ENCODE data around the gene FLT3.
"Not testable (repeated sequence)": the region's sequence is repeated elsewhere in the genome, so short reads cannot be mapped to it uniquely, and the experiment has no call there.

FLT3 gene

GRCh38 chr13:28100150-28101121 is at the start of gene FLT3:
Gene FLT3, minus strand, starts transcription at chr13:28100576. Its CDS starts 66 bp downstream, at chr13:28100510.
- in situ Hi-C loops (cut with HindIII; ENCODE audit: low sequenced_read_pairs), result no loop called here

DNA sequence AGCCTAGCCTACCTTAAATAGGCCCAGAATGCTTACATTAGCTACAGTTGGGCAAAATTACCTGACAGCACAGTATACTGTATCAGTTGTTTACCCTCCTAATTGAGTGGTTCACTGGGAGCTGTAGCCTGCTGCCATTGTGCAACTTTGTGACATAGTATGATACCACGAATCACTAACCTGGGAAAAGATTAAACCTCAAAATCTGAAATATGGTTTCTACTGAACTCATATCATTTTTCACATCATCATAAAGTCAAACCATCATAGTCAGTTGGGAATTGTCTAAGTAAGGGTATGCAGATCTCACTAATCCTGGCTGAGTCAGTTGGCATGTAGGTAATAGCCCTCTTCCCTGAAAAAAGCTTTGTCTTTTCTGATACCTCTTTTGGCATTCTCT is 47.1 kb upstream of the FLT3 start:
- in situ Hi-C loops (cut with HindIII; ENCODE audit: low sequenced_read_pairs), result no loop called here

- in situ Hi-C loops (cut with HindIII; ENCODE audit: low sequenced_read_pairs), result no loop called here
Measured at GRCh38 chr13:28145049-28145448, 44.7 kb upstream of the FLT3 start.

DNA sequence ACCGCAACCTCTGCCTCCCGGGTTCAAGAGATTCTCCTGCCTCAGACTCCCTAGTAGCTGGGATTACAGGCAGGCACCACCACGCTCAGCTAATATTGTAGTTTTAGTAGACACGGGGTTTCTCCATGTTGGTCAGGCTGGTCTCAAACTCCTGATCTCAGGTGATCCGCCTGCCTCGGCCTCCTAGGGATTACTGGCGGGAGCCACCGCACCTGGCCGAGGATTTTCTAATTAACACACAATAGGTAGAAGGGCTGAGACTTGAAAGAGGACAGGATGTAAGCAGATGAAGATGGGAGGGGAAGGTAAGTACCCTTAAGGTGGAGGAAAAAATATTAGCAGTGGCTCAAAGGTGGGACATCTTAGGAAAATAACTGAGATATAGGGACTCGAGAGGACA is 41.2 kb upstream of the FLT3 start:
- in situ Hi-C loops (cut with HindIII; ENCODE audit: low sequenced_read_pairs), result not testable (repeated sequence)

DNA sequence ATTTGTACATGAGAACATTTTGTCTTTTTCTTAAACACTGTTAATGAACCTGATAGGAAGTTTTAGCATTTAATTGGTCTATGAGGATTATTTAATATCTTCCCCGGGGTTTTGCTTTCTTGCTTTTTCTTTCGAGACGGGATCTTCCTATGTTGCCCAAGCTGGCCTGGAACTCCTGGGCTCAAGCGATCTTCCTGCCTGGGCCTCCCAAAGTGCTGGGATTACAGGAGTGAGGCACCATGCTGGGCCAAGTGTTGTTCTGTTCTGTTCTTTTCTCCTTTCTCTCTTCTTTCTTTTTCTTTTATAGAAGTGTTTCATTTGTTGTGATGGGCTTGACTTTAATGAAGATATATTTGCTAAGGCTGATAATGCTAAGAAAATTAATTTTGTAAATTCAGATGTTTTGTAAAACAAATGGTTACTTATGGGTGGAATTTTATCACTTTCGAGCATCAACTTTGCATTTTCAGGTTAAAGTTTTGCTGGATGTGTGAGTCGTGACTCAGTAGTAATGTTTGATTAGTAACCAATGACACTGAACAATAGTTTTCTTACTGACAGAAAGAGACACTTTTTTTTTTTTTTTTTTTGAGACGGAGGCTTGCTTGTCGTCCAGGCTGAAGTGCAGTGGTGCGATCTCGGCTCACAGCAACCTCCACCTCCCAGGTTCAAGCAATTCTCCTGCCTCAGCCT is 40.2 kb upstream of the FLT3 start:
- in situ Hi-C loops (cut with HindIII; ENCODE audit: low sequenced_read_pairs), result no loop called here

DNA sequence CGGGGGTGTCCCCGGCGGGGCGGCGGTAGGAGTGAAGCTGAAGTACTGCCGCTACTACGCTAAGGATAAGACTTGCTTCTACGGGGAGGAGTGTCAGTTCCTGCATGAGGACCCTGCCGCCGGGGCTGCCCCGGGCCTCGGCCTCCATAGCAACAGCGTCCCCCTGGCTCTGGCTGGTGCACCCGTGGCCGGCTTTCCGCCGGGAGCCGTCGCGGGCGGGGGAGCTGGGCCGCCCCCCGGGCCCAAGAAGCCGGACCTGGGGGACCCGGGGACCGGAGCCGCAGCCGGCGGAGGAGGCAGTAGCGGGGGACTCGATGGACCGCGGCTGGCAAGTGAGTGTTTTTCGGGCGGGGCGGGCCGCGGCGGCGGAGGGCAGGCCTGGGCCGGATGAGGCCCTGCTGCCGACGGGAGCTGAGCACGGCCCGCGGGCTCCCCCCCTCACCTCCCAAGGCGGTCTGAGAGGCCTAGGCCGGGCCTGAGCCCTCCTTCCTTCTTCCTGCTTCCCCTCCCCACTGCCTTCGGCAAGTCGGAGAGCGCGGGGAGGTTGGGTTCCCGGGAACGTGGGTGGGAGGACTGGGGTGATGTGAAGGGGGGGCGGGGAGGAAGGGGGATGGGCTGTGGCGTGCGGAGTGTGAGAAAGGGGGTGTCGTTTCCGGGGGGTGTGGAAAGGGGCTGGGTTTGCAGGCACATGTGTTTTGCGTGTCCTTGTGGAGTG is 38.5 kb upstream of the FLT3 start:
- in situ Hi-C loops (cut with HindIII; ENCODE audit: low sequenced_read_pairs), result no loop called here

DNA sequence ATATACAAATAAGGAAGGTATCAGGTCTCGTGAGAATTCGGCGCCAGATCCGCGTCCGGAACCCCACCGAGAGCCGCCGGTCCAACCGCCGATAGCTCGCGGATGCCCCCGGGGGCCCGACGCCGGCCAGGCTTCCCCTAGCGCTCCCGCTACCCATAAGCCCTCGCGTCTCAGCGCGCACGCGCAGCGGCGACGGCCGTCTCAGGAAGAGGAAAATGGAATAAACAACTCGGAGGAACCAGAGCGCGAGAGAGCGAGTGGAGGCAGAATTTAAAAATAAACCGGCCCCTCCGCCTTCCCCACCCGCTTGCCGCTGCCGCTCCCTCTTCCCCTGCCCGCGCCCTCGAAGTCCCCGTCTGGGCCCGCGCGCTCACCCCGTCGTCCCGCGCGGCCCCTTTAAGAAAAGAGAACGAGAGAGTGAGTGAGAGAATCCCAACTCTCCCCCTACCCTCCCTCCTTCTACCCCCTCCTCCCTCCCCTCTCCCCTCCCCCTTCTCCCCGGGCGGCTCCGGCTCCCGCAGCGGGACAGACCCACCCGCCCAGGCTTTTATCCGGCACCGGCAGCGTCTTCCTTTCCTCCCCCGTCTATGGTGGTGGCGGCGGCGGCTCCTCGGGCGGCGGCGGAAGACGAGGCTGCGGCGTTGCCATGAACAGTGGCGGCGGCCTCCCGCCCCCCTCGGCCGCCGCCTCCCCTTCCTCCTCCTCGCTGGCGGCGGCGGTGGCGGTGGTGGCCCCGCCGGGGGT is 37.8 kb upstream of the FLT3 start, which contains the start of gene PAN3:
TSS of gene PAN3 (plus strand) at position 534 of the 744 bp plus-strand sequence. CDS start at position 647, 113 bp downstream.
- in situ Hi-C loops (cut with HindIII; ENCODE audit: low sequenced_read_pairs), result no loop called here

- in situ Hi-C loops (cut with HindIII; ENCODE audit: low sequenced_read_pairs), result no loop called here
Measured at GRCh38 chr13:28137596-28137995, 37.2 kb upstream of the FLT3 start.

DNA sequence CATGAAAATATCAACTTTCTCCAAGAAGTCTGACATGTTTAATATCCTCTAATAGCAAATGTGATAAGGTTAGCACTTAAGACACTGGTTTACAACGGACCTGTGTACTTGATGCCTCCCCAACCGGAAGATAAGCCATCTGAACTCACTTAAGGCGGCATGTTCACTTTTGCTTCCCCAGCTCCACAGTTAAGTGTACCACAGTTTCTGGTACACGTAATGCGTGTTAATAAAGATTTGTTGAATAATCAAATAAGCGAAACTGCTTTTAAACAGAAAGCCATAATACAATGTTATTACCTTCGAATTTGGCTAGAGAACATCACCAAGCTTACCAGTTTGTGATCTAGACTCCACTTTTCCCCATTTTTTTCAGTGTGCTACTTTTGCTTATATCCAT is 36.5 kb upstream of the FLT3 start:
- in situ Hi-C loops (cut with HindIII; ENCODE audit: low sequenced_read_pairs), result no loop called here

DNA sequence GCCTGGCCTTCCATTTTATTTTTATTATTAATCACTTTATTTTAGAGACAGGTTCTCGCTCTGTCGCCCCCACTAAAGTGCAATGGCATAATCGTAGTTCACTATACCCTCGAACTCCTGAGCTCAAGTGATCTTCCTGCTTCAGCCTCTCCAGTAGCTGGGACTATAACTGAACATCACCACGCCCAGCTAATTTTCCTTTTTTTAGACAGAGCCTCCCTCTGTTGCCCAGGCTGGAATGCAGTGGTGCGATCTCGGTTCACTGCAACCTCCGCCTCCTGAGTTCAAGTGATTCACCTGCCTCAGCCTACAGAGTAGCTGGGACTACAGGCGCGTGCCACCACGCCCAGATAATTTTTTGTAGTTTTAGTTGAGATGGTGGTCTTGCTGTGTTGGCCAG is 31.3 kb upstream of the FLT3 start:
- in situ Hi-C loops (cut with HindIII; ENCODE audit: low sequenced_read_pairs), result no loop called here

DNA sequence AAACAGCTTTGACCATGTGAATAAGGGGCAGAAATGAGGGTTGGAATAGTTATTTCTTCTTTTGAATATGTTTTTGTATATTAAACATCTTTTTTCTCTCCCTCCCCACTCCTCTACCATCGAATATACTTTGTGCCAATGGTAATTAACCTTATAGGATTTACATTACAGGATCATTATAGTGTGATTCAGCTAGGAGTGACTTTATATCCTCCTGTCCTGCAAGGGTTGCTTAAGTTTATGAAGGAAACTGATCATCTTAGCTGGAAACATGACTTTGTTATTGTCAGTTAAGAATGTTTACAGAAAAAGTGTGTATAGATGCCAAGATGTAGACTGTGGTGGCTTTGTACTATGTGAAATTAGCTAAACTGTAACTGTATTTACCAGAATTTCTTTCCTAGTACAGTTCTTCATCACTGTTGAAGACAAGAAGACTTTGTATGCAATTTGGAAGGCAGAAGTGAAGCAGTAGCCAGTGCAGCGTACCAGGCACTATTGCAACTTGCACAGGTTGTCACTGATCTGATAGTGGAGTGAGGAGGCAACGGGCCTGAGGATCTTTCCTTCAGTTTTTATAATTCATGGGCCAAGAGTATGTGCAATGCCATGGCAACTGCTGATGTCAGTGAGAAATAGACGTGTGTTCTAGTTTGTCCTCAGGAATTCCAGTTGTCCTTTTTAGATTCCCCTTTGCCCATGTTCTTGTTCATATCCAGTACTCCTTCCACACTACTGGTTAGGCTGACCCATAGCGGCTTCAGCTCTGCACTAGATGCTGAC is 29.7 kb upstream of the FLT3 start:
- in situ Hi-C loops (cut with HindIII; ENCODE audit: low sequenced_read_pairs), result no loop called here

- in situ Hi-C loops (cut with HindIII; ENCODE audit: low sequenced_read_pairs), result no loop called here
Measured at GRCh38 chr13:28128926-28129325, 28.6 kb upstream of the FLT3 start.

DNA sequence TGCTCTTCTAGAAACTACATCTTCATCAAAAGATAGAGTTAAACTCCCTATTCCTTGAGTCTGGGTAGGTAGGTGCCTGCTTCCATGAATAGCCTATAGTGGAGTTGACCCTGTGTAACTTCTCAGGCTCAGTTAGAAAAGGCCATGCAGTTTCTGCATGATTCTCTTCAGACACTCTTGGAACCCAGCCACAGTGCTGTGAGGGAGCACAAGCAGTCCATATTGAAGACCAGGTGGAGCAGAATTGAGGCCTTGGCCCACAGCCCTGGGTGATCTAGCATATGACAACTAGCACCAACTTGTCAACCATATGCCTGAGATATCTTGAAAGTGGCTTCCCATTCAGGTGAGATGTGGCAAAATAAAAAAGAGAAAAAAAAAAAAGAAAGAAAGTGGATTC is 27.7 kb upstream of the FLT3 start:
- in situ Hi-C loops (cut with HindIII; ENCODE audit: low sequenced_read_pairs), result no loop called here

GRCh38 chr13:28121224-28121623 is 20.8 kb upstream of the FLT3 start:
- in situ Hi-C loops (cut with HindIII; ENCODE audit: low sequenced_read_pairs), result no loop called here

DNA sequence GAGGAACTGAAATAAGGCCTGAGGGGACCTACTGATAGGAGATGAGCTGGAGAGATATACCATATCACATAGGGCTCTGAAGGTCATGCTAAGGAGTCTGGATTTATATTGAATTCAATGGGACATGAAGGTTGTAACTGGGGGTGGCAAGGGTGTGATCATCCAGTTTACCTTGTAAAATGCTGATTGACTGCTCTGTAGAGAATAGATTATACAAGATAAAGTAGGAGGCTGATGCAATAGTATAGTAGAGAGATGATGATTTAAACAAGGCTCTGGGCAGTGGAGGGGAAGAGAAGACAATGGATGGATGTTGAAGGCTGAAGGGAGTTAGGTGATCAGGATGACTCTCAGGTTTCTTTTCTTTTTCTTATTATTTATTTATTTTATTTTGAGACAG is 19.9 kb upstream of the FLT3 start:
- in situ Hi-C loops (cut with HindIII; ENCODE audit: low sequenced_read_pairs), result no loop called here

DNA sequence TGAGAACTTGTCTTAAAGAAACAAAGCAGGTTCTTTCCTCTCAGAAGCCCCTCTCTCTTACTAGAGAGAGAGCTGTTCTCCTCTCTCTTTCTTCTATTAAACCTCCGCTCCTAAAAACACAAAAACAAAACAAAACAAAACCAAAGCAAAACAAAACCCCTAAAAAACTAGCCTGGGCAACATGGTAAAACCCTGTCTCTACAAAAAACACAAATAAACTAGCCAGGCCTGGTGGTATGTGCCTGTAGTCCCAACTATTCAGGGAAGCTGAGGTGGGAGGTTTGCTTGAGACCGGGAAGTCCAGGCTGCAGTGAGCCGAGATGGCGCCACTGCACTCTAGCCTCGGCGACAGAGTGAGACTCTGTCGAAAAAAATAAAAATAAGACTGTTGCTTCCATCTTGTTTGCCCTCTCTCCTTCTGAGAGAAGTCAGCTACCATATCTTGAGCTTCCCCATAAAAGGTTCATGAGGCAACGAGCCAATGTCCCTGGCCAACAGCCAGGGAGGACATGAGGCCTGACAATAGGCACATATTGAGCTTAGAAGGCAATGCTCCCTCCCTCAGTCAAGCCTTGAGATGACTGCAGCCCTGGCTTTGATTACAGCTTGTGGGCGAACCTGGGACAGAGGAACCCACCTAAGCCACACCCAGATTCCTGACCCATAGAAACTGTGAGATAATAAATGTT is 17.5 kb upstream of the FLT3 start:
- in situ Hi-C loops (cut with HindIII; ENCODE audit: low sequenced_read_pairs), result no loop called here

GRCh38 chr13:28116736-28117135 is 16.4 kb upstream of the FLT3 start:
- in situ Hi-C loops (cut with HindIII; ENCODE audit: low sequenced_read_pairs), result no loop called here

DNA sequence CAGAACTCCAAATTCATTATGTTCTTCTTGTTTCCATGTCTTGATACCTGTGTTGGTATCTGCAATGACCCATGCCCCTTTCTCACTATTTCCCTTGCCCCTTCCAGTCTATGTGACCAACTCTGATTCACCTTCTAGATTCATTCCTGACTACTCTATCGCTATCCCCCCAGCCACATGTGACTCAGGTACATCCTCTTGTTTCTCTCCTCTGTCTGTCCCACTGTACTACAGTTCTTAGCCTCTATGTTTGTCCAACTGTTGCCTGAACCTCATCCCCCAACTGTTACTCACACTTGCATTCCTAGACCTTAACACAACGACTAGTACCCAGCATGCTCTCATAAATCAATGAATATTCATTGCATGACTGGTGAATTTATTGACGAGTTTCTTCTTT is 10.0 kb upstream of the FLT3 start:
- in situ Hi-C loops (cut with HindIII; ENCODE audit: low sequenced_read_pairs), result no loop called here

GRCh38 chr13:28106976-28107375 is 6.6 kb upstream of the FLT3 start:
- in situ Hi-C loops (cut with HindIII; ENCODE audit: low sequenced_read_pairs), result no loop called here
